HG02678 (cell line): ENCODE measurements around the gene HDAC4.

Experiments
- ATAC-seq: cut with Tn5 transposase; IDR thresholded peaks from one replicate; pipeline ENCODE4 v1.9.1; 2021; ENCODE audit warnings: mild to moderate bottlenecking, moderate library complexity; ENCODE audit not compliant: unreplicated experiment

HDAC4 gene

DNA sequence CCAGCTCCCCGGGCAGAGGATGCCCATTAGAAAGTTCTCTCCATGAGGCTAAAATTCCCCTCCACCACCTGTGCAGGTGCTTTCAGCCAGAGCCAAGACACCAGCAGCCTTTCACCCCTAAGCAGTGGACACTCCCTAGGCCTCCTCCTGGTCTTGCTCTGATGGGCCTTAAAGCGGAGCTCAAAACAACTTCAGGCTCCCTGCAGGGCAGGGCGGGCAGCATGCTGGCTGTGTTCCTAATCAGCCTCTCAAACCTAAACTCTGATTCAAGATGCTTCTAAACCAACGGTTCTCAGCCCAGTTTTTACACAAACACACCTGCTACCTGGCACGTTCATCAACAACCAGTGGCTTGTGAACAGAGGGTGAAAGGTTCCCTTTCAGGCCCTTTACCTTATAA lies 298.6 kb downstream of the HDAC4 start:
- ATAC-seq, result no peak

DNA sequence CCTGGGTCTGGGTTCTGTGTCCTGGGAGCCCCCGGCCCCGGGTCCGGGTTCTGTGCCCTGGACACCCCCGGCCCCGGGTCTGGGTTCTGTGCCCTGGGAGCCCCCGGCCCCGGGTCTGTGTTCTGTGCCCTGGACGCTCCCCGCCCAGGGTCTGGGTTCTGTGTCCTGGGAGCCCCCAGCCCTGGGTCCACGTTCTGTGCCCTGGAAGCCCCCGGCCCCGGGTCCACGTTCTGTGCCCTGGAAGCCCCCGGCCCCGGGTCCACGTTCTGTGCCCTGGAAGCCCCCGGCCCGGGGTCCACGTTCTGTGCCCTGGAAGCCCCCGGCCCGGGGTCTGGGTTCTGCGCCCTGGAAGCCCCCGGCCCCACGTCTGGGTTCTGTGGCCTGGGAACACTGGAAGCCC lies 299.0 kb downstream of the HDAC4 start:
- no peak for ATAC-seq

DNA sequence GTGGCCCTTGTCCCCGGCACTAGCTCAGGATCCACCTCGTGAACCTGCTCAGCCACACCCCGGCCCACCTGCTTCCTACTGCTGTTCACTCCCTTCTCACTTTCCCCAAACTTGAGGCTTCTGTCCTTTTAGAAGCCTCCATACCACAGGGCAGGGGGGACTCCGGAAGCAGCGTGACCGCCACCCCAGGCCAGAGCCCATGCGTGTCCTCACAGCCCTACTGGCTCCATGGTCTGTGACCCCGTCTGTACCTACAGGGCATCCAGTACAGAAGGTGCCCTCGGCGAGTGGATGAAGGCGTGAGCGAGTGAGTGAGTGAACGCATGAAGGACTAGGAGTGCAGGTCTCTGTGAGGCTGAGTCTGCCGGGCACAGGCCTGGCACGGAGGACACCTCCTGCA lies 299.7 kb downstream of the HDAC4 start:
- ATAC-seq, result no peak

DNA sequence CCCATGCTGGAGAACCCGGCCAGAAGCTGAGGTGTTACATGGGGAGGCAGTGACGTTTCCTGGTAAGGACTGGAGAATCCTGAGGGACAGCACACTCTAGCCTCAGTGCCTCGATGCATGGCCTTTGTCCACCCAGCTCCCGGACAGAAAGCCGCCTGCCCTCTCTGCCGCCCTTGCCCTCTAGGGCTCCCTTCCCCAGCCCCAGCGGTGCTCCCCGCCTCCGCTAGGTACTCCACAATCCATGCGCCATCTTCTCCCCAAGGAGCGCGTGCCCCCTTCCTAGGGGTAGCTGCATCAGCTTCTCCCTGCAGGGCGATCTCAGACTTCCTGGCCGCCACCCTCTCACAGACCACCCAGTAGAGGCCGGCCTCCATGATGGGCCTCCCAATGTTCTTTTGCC lies 301.3 kb downstream of the HDAC4 start:
- ATAC-seq, result no peak

DNA sequence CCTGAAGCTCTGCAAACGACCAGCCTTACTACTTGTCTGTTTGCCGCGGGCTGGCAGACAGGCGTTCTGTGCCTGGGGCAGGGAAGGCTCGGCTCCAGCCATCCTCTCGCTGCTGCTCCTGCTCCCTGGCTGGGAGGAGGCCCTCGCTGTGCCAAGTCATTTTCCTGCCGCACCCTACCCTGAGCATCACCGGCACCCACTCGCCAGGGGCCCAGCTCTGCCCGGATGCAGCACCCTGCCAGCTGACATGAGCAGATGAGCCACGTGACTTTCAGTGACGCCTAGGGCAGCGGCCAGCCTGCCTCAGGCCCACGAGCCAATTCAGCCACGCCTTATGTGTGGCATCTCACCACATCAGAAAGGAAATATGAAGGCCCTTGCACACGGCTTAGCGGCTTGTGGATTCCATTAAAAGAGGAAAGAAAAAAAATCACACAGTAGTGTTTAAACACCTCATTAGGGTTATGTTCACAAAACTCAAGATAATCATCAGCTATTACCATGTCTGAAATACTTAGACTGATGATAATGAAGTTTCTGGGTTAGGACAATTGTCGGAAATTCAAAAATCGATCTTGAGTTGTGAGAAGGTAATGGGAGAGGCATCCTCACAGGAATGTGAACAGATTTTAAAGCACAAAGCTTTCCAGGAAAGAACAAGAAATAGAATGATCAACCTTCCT lies 302.4 kb downstream of the HDAC4 start:
- no peak for ATAC-seq

DNA sequence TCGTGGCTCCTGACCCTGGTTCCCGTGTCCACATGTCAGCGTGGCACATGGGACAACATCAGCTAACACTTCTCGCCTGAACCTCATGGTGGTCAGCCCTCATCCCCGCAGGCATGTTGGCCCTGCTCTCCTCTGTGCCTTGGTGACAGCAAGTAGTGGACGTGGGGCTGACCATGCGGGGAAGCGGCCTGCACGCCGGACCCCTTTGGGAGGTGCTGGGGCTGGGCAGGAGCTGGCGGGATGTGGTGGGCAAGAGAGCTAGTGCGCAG lies 303.5 kb downstream of the HDAC4 start:
- ATAC-seq, result no peak

DNA sequence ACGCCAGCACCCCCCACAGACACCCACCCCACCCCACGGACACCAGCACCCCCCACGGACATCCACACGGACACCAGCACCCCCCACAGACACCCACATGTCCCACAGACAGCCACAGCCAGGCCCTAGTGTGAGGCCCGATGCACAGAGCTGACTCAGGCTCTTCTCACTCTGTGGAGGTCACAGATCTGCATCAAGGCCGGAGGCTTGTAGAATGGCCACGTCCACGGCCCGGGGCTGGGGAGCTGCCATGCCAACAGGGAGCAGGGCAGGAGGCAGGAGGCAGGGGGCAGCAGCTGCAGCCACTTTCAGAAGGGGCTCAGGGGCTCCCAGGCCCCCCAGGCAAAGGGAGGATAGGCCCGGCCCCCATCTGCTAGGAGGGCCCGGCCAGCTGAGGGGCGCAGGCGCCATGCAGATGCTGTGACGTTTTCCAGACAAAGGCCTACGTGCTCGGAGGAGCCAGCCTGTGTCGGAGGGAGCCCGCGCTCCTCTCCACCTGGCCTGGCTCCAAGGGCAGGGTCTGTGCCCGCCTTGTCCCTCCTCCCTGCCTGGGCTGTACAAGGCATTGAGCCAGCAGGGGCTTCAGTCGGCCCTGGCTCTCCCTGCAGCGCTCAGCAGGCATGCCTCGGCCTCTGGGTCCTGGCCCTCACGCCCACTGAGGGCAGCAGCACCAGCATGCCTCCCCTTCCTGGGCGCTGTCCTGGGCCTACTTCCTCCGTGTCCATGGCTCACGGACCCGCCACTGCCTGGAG lies 304.0 kb downstream of the HDAC4 start:
- ATAC-seq, result no peak

DNA sequence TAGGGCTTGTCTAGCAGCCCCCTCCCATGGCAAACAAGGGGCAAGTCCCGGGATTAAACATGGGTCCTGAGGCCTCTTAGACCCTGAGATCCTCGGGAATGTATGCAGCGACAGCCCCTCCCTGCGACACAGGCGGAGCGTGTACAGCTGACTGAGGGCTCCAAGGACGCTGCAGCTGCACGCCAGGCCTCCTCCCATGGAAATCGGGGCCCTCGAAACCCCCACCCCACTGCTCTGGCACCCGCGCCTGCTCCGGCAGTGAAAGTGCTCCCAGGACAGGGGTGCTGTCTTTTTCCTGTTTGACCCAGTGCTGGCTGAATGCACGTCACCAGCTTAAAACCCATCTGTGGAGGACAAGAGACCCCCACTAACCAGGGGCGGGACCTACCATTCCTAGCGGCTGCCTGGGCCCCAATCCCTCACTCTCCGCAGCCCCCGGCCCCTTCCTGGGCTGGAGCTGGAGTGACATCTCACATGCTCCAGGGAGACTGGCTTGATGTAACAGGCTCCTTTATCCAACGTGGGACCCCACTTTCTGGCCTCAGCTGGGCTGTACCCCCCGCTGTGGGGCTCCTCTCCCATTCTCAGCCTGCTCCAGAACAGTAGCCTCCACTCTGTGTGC lies 305.2 kb downstream of the HDAC4 start:
- ATAC-seq, result no peak

DNA sequence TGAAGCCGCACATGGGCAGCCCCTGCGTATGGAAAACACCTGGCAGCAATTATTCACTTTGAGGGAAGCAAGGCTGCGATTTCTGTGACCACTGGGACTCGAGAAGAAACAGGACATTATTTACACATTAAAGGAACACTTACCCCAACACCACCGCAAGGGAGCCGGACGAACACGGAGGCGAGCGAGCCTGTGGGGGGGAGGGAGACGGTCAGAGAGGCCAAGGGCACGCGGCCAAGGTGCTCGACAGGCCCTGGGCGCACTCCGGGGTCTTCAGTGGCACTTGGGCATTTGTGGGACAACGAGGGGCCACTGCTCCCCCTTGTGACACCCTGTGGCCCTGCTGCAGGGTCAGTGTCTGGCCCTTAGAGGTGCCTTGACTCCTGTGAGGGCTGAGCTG lies 306.0 kb downstream of the HDAC4 start:
- ATAC-seq, result no peak

DNA sequence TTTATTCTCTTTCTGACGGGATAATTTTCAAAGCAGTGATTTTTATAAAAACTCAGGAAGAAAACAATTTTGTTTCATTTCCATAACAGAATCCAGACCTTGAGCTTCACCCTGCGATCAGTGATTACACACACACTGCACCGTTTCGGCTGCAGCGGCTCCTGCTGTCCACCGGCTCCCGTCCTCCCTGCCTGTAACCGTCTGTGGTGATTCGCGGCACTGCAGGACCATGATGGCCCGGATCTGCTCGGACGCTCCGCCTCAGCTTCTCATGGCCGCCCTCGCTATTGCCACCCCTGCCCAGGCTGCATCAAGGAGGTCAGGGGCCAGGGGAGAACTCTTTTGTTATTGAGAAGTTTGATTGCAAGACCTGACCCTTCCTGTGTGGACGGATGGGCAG lies 306.9 kb downstream of the HDAC4 start:
- no peak for ATAC-seq

DNA sequence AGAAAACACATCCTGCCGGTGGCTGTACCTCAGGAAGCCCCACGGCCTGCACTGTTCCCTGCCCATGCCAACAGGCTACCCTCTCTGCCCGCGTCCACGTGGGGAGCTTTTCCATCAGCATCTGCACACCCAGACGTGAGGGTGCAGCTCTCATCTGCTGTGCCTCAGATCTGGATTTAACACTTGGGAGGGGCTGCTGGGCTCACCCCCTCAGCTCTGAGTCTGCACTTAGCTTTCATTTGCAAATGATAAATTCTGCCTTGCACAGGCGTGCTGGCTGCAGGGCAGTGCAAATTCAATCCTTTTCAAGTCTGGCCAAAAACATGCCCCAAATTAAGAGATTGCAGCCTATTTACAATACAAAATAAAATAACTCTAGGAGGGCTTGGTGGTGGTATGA lies 307.3 kb downstream of the HDAC4 start:
- no peak for ATAC-seq

DNA sequence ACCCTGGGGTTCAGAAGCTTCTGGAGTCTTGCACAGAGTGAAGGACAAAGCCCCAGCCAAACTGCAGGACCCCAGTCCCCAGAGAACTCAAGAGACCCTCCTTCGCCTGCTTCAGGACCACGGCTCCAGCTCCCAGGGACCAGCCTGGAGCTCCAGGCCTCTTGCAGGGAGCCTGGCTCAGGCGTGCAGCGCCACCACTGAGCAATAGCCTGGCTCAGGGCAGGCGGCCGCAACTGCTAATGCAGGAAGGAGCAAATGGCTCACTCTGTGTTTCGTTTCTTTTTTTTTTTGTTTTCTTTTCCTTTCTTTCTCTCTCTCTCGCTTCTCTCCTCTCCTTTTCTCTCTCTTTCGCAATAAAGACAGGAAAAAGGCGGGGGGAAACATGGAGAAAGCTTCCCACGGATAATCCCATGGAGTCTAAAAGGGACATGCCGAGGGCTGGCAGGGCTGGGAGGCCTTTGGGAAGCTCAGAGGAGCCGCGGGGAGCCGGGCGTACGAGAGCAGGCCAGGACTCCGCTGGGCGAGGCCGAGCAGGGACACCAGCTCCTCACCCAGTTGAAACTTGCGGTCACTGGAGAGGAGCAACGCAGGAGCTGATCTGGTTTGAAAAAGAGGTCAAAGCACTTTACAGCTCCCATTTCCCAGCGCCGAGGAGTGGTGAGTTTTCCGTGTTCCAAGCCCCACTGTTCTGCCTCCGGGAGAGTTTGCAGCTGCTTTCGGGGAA lies 308.1 kb downstream of the HDAC4 start:
- no peak for ATAC-seq

DNA sequence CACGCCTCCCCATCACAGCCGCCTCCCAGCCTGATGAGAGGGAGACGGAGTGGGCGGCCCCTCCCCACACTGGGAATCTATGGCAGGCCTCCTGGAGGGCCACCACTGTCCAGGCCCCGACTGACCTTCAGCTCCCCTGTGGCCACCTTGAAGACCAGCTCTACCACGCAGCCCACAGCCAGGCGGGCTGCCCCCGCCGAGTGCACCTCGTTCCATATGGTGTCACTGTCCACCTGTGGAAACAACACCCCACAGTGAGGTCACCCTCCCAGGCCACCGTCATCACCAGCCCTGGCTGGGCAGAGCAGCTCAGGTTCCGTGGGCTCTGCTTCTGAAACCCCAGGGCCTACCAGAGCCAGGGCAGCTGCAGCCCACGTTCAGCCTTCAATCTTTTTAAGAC lies 310.9 kb downstream of the HDAC4 start:
- ATAC-seq, result no peak

DNA sequence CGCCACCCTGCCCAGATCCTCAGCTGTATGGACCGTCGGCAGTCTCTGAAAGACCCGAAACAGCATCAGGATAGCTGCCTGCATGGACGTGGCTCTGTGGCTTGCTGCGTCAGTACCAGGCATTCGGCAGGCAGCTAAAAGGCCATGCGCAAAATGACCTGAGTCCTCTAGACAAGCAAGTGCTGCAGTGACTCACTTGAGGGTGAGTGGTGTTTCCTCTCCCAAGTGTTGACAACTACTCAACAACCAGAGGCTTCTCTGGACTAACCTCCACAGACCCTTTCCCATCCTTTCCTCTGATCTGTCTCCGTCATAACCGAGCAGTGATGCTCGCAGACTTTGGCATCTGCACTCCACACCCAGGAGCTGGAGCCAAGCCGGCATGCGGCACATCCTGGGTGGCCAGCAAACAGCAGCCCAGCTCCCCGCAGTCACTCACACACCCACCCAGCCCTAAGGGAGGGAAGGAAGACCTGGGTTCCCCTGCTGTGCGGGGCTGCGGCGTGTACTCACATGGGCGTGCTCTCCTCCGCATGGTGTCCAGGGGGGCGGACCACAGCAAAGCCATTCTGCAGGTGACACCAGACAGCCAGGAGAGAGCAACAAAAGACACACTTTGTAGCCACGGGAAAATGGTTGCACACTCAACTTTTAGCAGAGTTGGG lies 313.6 kb downstream of the HDAC4 start:
- no peak for ATAC-seq

DNA sequence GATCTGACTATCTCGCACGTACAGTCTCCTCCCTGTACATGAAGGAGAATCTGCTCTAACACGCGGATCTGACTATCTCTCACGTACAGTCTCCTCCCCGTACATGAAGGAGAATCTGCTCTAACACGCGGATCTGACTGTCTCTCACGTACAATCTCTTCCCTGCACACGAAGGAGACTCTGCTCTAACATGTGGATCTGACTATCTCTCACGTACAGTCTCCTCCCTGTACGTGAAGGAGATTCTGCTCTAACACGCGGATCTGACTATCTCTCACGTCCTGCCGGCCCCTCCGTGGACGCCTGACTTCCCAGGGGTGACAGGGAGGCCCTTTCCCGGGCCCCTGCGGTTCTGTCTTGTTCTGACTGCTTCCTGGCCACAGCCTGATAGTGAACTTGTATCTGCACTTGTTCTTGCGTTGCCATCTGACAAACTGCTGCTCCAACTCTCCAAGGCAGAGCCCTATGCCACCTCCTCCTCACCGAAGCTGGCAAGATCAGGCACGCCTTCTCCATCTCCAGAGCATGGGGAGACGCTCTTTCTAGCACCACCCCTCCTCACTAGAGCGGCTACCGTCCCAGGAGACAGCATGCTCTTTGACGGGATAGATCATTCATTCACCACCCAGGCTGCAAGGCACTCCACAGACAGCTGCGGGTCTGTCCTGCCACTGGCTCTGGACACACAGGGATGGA lies 314.3 kb downstream of the HDAC4 start:
- no peak for ATAC-seq

DNA sequence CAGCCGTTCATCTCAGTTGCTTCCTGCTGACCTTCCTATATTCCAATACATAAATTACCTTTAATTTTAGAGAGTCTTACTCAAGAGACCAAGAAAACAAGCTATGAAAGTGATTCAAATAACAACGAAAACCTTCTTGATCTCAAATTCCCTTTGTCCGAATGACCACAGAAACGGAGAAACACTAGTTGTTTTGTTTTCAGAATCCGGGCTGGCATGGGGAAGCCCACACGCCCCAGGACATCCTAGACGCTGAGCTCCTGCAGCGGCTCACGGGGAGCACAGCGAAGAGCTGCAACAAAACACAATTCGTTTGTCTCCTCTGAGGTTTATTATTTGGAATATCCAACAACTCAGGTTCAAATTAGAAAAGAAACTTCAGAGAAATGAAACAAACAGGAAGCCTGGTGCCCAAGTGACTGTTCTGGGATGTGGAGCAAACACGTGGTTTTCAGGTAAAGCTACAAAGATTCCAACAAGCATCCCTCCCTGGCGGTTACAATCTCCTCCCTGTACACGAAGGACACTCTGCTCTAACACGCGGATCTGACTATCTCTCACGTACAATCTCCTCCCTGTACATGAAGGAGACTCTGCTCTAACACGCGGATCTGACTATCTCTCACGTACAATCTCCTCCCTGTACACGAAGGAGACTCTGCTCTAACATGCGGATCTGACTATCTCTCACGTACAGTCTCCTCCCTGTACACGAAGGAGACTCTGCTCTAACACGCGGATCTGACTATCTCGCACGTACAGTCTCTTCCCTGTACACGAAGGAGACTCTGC lies 315.4 kb downstream of the HDAC4 start:
- no peak for ATAC-seq

DNA sequence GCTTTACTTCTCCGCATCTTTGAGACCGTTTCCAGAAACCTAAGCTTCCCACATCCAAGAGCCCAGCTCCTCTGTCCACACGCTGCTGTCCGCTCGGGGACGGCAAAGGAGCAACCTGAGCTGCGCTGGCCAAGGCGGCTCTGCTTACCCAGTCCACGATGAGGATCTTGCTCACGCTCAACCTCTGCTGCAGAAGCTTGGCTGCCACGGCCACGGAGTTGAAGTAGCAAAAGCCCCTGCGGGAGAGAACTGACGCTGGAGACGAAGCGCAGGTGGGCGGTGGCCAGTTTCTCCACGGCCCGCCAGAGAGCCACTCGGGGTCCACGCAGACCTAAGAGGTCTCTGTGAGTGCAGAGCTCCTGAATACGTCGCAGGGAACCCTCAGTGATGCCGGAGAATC lies 316.8 kb downstream of the HDAC4 start:
- ATAC-seq, result no peak

DNA sequence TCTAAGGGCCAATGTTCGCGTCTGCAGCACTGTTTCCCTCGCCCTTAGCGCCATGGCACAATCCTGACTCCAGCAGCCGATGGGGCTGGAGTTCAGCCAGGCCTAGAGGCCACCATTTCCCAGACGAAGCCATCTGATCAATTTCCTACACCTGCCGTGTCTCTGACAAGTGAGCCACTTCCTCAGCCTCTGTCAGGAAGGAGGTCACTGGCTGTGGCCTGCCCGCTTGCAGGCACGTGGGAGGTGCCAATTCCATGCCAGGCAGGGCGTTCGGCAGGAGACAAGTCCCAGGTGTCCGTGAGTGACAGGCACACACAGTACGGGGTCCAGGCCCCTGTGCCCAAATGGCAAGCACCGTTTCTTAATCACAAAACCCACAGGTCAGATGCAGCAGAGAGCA lies 318.4 kb downstream of the HDAC4 start:
- ATAC-seq, result no peak

DNA sequence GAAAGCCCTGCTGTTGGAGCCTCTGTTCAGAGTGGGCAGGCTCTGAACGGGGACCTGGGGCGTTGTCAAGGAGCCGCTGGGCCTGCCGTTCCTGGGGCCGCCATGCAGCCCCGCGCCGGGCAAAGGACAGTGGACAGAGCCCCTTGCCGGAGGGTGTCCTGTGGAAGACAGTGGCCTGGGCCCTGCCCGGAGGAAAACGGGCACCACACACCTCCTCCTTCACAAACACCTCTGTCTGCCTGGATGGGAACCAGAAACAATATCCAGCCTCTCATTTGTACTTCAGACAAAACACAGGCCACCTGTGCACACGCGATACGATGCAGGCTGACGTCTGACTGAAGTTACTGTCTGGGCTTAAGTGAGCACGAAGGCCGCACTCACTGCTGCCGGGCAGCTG lies 319.2 kb downstream of the HDAC4 start:
- no peak for ATAC-seq

DNA sequence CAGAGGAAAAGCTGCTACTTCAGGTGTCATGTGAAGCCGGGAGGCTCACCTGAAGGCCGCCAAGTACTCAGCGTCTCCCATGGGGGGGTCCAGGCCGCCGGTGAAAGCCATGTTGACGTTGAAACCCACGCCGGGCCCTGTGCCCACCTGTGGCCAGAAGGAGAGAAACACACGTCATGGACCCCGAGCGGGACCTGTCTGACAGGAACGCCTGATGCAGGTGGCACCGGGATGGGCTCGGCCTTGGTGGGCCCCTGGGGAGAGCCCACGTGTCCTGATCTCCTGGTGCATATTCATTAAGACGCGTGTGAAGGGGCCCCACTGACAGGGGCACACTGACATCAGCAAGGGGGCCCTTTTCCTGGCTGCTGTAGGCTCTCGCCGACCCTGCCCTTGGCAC lies 319.8 kb downstream of the HDAC4 start:
- ATAC-seq, result no peak
